Ovary (tissue), 9 donors: Measurements from ENCODE around the gene IKZF1. TPM values are rescaled to one million over a fixed set of nuclear protein-coding genes. Genes with fewer than 3 reads are reported as not detected.

ENCODE experiments used
- DNase-seq, 5 donors: peaks; one replicate each; pipeline ENCODE4 v3.0.0-alpha.2; 2019 to 2020
- H3K27ac ChIP-seq, 2 donors: fragments of 200-600 bp; one replicate each; pipeline versions ENCODE4 v1.5.1 to v1.8.0; 2019 to 2022
- H3K27me3 ChIP-seq: fragments of 200-600 bp; one replicate; pipeline ENCODE4 v1.8.0; 2022
- H3K36me3 ChIP-seq: fragments of 200-600 bp; sonication (generic); one replicate; pipeline ENCODE4 v1.5.1; 2019
- H3K4me1 ChIP-seq: one replicate; pipeline ENCODE4 v1.8.1; 2013; ENCODE audit warnings: mild to moderate bottlenecking, moderate library complexity; ENCODE audit not compliant: insufficient read depth
- H3K4me3 ChIP-seq: fragments of 200-600 bp; sonication (generic); one replicate; pipeline ENCODE4 v1.5.1; 2017
- H3K9me3 ChIP-seq, 2 donors: fragments of 200-600 bp in 1 of 2; sonication (generic) in 1 of 2; one replicate each; pipeline versions ENCODE4 v1.5.1 to v1.8.1; 2013 to 2019; ENCODE audit warnings: mild to moderate bottlenecking in 1 of 2, moderate library complexity in 1 of 2
- CTCF ChIP-seq, 3 donors: fragments of 450-650 bp in 2 of 3; fragments of 200-600 bp in 1 of 3; IDR thresholded peaks; one replicate each; pipeline versions ENCODE4 v1.5.1 to v1.8.0; 2016 to 2022; ENCODE audit warnings: antibody characterized with exemption in 3 of 3, mild to moderate bottlenecking in 1 of 3
- EP300 ChIP-seq: sonication (generic); formaldehyde crosslinking; IDR thresholded peaks from one replicate; pipeline ENCODE4 v1.6.1; 2017; ENCODE audit warnings: antibody characterized with exemption
- POLR2A ChIP-seq: fragments of 450-650 bp; IDR thresholded peaks from one replicate; pipeline ENCODE4 v1.6.1; 2017; ENCODE audit warnings: antibody characterized with exemption, mild to moderate bottlenecking, moderate library complexity
- WGBS, 3 donors: extraction: QIAGEN DNeasy Blood & Tissue Kit in 1 of 3; methylation state at CpG; one replicate each; pipeline versions ENCODE4 v1.1.5 to v1.1.7; 2013 to 2017; 5-methylcytosine and 5-hydroxymethylcytosine counted together
- intact Hi-C, 4 donors: fragments of 100-400 bp; cut with DNase I; formaldehyde crosslinking; loops; one replicate each; pipeline versions ENCODE4 v1.11.0 to v1.15.1; 2022 to 2023
- polyA plus RNA-seq, 2 donors: library from polyadenylated mRNA; stranded (reverse); fragments of 200-250 nt in 1 of 2; fragments of 350-450 nt in 1 of 2; fragmentation: Illumina TruSeq in 1 of 2; extraction: RNeasy Lipid Tissue Mini Kit (QIAGEN cat#74804) in 1 of 2; gene quantifications; one replicate each; pipeline ENCODE4 v1.2.3, GENCODE V29; 2013 to 2014
- total RNA-seq, 7 donors: library from RNA; depleted of rRNA in 2 of 7; stranded (reverse); fragments of >200 nt in 2 of 7; fragmentation: NEBNext Ultra II Directional in 3 of 7; extraction: Animal tissue kit (Norgen Biotek cat#: 25700) in 3 of 7; gene quantifications; one replicate each; pipeline versions ENCODE4 v1.1.0 to v1.2.4, GENCODE V29; 2016 to 2023
- donor health status: DM: no; HTN: no; CAD: no; lungs with moderate emphysema.
- donor health status: DM: no; HTN: no; CAD: no.
- donor health status: Bipolar disorder and iron deficiency.
- donor health status: DM: yes; HTN: yes; CAD: no.
- donor health status: DM: no; HTN: no; CAD: no.
- donor health status: DM: yes; HTN: yes; CAD: no.

The IKZF1 gene
- total and polyA plus RNA-seq, 9 donors = 0.59 to 7.5 (median 3.3) TPM

- intact Hi-C loops = no loop called here
- Histone ChIP-seq H3K4me3 (no peak overlapping the region), H3K9me3 (no peaks in the 10 kb centered on the region), H3K27me3 (no peaks in the 10 kb centered on the region), H3K36me3 (no peaks in the 10 kb centered on the region), H3K4me1 (no peaks in the 10 kb centered on the region), H3K27ac (no peak overlapping the region)
- DNase-seq = no peak
- no peak for TF ChIP-seq EP300
- TF ChIP-seq CTCF (IDR thresholded peaks at IDR 0.05) = no peak
- TF ChIP-seq POLR2A = no peak
- 78 to 84% (median 78%) methylated on average over 13 of the region's 13 CpGs for WGBS, 3 donors
Observed at GRCh38 chr7:50358041-50358705, 53.7 kb downstream of the IKZF1 start.

GRCh38 chr7:50358779-50359178 lies 54.3 kb downstream of the IKZF1 start:
- H3K9me3 ChIP-seq = no peaks in the 10 kb centered on the region
- DNase-seq = no peak
- no peaks in the 10 kb centered on the region for H3K27me3 ChIP-seq
- H3K27ac ChIP-seq = no peak overlapping the region
- WGBS, 3 donors = 69 to 74% (median 70%) methylated on average over 5 of the region's 5 CpGs
- TF ChIP-seq POLR2A = no peak
- TF ChIP-seq EP300 = no peak
- TF ChIP-seq CTCF (IDR thresholded peaks at IDR 0.05) = no peak
- no peaks in the 10 kb centered on the region for H3K4me1 ChIP-seq
- H3K4me3 ChIP-seq = no peak overlapping the region
- intact Hi-C loops = no loop called here
- H3K36me3 ChIP-seq = no peaks in the 10 kb centered on the region

GRCh38 chr7:50359258-50359994 lies 54.9 kb downstream of the IKZF1 start:
- TF ChIP-seq POLR2A (no peak), CTCF (IDR thresholded peaks at IDR 0.05) (no peak), EP300 (no peak)
- no peaks in the 10 kb centered on the region for H3K27me3 ChIP-seq
- no peak for DNase-seq
- intact Hi-C loops = no loop called here
- H3K27ac ChIP-seq = no peak overlapping the region
- no peaks in the 10 kb centered on the region for H3K9me3 ChIP-seq
- no peaks in the 10 kb centered on the region for H3K4me1 ChIP-seq
- no peak overlapping the region for H3K4me3 ChIP-seq
- H3K36me3 ChIP-seq = no peaks in the 10 kb centered on the region
- 88 to 93% (median 89%) methylated on average over 9 of the region's 9 CpGs for WGBS, 3 donors

- Histone ChIP-seq H3K4me3 (no peak overlapping the region), H3K27me3 (no peaks in the 10 kb centered on the region), H3K36me3 (no peaks in the 10 kb centered on the region), H3K4me1 (no peaks in the 10 kb centered on the region), H3K27ac (no peak overlapping the region), H3K9me3 (no peaks in the 10 kb centered on the region)
- 58 to 70% (median 61%) methylated on average over 20 of the region's 20 CpGs for WGBS, 3 donors
- no peak for DNase-seq
- TF ChIP-seq CTCF (IDR thresholded peaks at IDR 0.05) = no peak
- no peak for TF ChIP-seq EP300
- TF ChIP-seq POLR2A = no peak
- intact Hi-C loops = no loop called here
Observed at GRCh38 chr7:50359995-50360925, 55.7 kb downstream of the IKZF1 start.
